Astrocyte (in vitro differentiated cells and primary cell): ENCODE results near the gene CACNA1D.

Experiments used
- EZH2 ChIP-seq: IDR thresholded peaks from 2 replicates; pipeline ENCODE4 v1.6.1; 2012; ENCODE audit warnings: mild to moderate bottlenecking, low read length, inconsistent platforms; ENCODE audit not compliant: insufficient read depth
- TF ChIP-seq, protein P1 (sequence below): IDR thresholded peaks from 2 replicates; pipeline ENCODE4 v1.5.1; 2011; ENCODE audit warnings: low read depth, mild to moderate bottlenecking, inconsistent platforms, low read length, moderate library complexity; ENCODE audit not compliant: insufficient read depth

DNA sequence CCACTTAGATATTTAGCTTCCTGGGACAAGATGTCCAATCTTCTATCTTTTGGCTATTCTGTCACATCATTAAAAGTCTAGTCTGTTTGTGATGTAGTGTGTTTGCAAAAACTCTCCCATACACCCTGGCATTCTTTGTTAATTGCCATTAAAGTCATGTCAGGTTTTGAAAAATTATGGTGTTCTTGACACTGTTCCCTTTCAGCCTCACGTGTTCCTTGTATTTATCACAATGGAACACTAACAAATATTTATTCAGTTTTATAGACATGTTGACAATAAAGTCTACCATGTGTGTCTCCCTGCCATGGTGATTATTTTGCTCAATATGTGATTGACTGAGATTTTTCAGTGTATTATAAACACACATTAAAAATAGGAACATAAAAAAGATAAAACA, 9.4 kb upstream of the CACNA1D start:
- TF ChIP-seq, protein P1, sequence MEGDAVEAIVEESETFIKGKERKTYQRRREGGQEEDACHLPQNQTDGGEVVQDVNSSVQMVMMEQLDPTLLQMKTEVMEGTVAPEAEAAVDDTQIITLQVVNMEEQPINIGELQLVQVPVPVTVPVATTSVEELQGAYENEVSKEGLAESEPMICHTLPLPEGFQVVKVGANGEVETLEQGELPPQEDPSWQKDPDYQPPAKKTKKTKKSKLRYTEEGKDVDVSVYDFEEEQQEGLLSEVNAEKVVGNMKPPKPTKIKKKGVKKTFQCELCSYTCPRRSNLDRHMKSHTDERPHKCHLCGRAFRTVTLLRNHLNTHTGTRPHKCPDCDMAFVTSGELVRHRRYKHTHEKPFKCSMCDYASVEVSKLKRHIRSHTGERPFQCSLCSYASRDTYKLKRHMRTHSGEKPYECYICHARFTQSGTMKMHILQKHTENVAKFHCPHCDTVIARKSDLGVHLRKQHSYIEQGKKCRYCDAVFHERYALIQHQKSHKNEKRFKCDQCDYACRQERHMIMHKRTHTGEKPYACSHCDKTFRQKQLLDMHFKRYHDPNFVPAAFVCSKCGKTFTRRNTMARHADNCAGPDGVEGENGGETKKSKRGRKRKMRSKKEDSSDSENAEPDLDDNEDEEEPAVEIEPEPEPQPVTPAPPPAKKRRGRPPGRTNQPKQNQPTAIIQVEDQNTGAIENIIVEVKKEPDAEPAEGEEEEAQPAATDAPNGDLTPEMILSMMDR: no peak
- no peak for TF ChIP-seq EZH2
